Measurements from ENCODE around the gene EFCAB6.

GRCh38 chr22:43783777-43784176 lies 28.3 kb downstream of the EFCAB6 start:
- TF ChIP-seq GLIS3 (CRISPR knock-in tag; IDR thresholded peaks at IDR 0.05) (no peak), ZNF70 (CRISPR knock-in tag; IDR thresholded peaks at IDR 0.05) (no peak), CREB5 (CRISPR knock-in tag; IDR thresholded peaks at IDR 0.05; ENCODE audit: low read depth) (no peak), POU6F1 (CRISPR knock-in tag; IDR thresholded peaks at IDR 0.05; ENCODE audit: borderline replicate concordance, low read depth) (no peak)

Data from SK-N-SH treated with all-trans-retinoic acid at 6 μM for 48 hours (cell line).